LNCAP (cell line): Measurements from ENCODE around the gene CNTN4.

Experiments used
- CTCF ChIP-seq: fragments of 450-650 bp; IDR thresholded peaks from 2 replicates; pipeline ENCODE4 v1.5.1; 2017; ENCODE audit warnings: mild to moderate bottlenecking

Gene CNTN4

DNA sequence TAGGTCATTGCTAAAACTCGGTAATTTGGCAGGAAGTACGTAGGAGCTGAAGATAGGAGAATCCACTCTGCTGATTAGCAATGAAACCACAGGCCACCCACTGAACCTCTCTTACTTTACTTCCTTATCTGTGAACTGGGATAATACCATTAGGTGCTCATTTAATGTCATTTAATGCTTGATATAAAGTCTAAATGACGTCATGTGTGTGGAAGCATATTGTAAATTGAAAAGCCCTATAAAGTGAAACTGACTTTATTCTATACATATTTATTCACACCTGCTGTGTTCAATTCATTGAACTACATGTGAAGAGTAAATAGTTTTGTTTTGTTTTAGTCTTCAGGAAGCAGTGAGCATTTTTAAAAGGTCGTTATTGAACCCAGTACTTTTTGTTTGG is 137.5 kb downstream of the CNTN4 start:
- TF ChIP-seq CTCF: no peak

DNA sequence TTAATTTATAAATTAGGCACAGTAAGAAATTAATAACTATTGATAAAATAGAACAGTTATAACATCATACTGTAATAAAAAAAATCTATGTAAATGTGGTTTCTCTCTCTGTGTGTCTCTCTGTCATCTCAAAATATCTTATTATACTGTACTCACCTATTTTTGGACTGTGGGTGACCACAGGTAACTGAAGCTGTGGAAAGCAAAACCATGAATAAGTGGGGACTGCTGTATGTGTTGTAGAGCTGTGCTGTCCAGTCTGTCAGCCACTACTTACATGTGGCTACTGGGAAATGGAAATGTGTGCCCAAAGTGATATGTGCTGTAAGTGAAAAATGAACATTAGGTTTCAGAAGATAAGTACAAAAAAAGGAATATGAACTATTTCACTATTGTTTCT is 145.5 kb downstream of the CNTN4 start:
- no peak for TF ChIP-seq CTCF

DNA sequence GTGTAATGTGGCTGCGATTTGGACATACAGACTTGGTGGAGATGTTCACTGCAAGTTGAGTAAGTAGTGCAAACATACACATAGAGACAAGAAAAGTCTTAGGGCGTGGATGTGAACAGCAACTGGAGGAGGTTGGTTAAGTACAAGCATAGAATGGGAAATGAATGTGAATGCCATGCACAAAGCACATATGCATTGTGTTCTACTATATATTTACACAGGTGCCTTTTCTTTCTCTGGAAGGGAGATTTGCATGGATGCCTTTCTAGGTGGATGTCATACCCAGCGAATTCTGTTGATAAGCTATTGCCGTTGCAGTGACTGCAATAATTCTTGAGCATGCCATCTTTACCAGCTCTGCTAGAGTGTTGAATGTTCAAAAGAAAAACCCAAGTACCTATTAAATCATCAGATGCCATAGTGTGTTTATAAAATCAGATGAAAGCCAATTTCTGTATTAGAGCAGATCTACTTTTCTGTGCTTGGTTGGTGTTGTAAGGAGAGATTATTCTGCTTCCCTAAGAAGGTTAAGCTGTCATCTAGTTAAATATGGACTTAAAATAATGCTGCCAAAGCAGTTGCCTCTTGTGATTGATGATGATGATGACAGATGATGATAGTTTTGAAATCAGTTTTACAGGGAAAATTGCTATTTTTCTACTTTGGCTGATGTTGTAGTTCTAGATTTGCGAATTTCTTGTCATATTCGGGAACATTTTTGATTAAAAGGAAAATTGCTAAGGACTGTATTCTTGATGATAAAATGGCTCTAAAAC is 148.4 kb downstream of the CNTN4 start:
- no peak for TF ChIP-seq CTCF

GRCh38 chr3:2247831-2248230 is 149.2 kb downstream of the CNTN4 start:
- no peak for TF ChIP-seq CTCF

DNA sequence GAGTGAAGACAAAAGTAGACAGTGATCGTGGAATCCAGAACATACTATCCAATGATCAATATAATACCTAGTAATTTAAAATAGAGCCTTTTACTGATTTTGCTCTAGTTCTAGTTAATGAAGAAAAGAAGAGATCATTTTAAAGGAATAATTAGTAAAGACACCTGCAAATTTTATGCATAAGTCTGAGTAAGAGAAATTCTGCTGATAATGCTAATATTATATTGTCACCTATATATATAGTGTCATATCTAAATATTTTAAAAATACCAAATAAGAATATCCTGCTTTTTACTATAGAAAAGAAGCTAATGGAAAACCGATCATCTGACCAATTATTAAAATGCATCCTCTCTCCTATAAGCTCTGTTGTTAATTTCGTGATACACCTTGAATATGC is 152.1 kb downstream of the CNTN4 start:
- no peak for TF ChIP-seq CTCF

DNA sequence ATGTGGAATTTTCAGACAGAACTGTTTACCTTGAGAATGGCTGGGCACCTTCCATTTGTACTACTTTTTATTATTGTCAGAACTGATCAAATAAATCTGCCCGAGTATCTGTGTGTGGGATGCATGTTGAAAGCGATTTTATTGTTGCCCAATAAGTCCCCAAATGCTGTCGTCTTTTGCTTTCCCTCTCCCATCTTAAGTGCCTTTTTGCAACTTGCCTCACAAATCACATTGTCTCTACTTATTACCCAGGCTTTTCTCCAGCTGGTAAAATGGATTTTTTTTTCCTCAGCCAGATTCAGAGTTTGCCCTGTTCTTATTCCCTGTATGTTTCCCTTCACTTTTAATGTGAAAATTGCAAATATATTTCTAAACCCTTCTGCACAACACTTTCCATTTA is 163.1 kb downstream of the CNTN4 start:
- no peak for TF ChIP-seq CTCF

- TF ChIP-seq CTCF: no peak
Measured at GRCh38 chr3:2262204-2262603, 163.5 kb downstream of the CNTN4 start.

GRCh38 chr3:2266606-2267005 is 167.9 kb downstream of the CNTN4 start:
- no peak for TF ChIP-seq CTCF
